Activated gamma-delta T cell treated with anti-CD3 and anti-CD28 coated beads, Interleukin-2, amount 50 U/mL, for 16 hours (primary cell): Measurements from ENCODE around the gene BICDL2.

Experiments
- DNase-seq: peaks from one replicate; pipeline ENCODE4 v3.0.0-alpha.2; 2020; ENCODE audit warnings: low read depth

Gene BICDL2

GRCh38 chr16:3009568-3010390 is 27.0 kb downstream of the BICDL2 start:
- DNase-seq: no peak

- no peak for DNase-seq
These were observed 28.1 kb downstream of the BICDL2 start for GRCh38 chr16:3008690-3009037.

GRCh38 chr16:3007957-3008689 is 28.6 kb downstream of the BICDL2 start:
- DNase-seq: no peak

- DNase-seq: no peak
These were observed 29.4 kb downstream of the BICDL2 start for GRCh38 chr16:3007059-3007956.

GRCh38 chr16:3004781-3005284 is 31.9 kb downstream of the BICDL2 start:
- no peak for DNase-seq

- no peak for DNase-seq
These were observed 32.4 kb downstream of the BICDL2 start for GRCh38 chr16:3004319-3004718.

GRCh38 chr16:3003582-3004270 is 33.0 kb downstream of the BICDL2 start:
- DNase-seq: peak; percentile 93

- DNase-seq: no peak
These were observed 35.4 kb downstream of the BICDL2 start for GRCh38 chr16:3001316-3001715.

- no peak for DNase-seq
These were observed 36.2 kb downstream of the BICDL2 start for GRCh38 chr16:3000540-3000939.

- no peak for DNase-seq
These were observed 36.8 kb downstream of the BICDL2 start for GRCh38 chr16:2999929-3000328.

GRCh38 chr16:2996298-2996697 is 40.4 kb downstream of the BICDL2 start:
- DNase-seq: no peak

- no peak for DNase-seq
These were observed 44.2 kb downstream of the BICDL2 start for GRCh38 chr16:2992383-2993081.

- no peak for DNase-seq
These were observed 45.0 kb downstream of the BICDL2 start for GRCh38 chr16:2991566-2992261.

- no peak for DNase-seq
These were observed 45.9 kb downstream of the BICDL2 start for GRCh38 chr16:2990891-2991290.

GRCh38 chr16:2988590-2989099 is 48.1 kb downstream of the BICDL2 start:
- DNase-seq: no peak

- no peak for DNase-seq
These were observed 48.9 kb downstream of the BICDL2 start for GRCh38 chr16:2987833-2988232.

GRCh38 chr16:2987286-2987685 is 49.5 kb downstream of the BICDL2 start:
- DNase-seq: no peak

GRCh38 chr16:2986623-2987188 is 50.0 kb downstream of the BICDL2 start:
- no peak for DNase-seq

GRCh38 chr16:2985893-2986355 is 50.8 kb downstream of the BICDL2 start:
- DNase-seq: no peak

GRCh38 chr16:2985462-2985861 is 51.3 kb downstream of the BICDL2 start:
- DNase-seq: no peak
